GM21619 (cell line): Measurements from ENCODE around the gene CHI3L2.

Source experiments
- ATAC-seq: cut with Tn5 transposase; IDR thresholded peaks from one replicate; pipeline ENCODE4 v1.9.1; 2021; ENCODE audit not compliant: unreplicated experiment

Gene CHI3L2

DNA sequence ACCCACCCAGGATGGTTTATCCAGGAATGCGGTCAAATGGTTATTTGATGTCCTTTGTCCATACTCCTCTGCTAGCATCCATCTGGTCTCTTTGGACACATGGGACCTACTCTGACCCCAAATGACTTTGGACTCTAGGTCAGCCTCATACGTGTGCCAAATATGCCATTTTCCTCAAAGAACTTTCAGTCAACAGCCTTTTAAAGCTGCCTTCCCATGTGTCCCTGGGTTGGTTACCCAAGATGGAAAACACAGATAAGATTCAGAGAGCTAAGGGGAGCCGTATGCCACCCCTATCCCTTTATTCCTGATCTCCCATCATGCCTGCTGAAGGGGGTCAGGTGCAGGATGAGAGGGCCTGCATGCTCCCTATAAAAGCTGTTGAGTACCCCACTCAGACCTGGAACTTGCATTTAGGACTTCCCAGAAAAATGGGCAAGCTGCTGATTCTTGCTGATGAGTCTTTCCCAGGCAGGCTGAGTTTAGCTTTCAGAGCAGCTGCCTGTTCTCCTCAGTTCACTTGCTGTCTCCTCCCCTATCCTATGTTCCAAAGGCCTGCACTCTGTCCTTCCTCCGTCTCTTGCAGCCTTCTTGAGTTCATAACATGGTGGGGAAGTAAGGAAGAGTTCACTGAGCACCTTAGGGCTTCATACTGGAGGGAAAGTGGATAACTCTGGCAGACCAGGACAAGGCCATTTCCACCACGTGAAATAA, 19.8 kb downstream of the CHI3L2 start:
- no peak for ATAC-seq

DNA sequence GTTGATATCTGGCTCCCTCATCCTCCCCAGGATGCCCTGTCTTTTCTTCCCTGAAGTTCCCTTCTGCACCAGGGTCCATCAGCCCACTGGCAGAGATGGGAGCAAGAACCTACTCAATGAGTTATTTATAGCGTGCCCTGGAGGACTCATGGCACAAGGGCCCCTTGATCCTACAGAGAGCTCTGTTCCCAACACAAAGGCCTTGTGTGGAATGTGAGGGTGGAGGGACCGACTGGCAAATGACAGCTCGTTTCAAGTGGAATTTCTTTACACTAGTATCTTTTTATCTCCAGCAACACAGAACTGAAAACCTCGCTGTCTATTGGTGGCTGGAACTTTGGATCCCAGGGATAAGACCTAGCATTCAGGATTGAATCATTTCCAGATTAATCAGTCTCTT, 22.4 kb downstream of the CHI3L2 start:
- ATAC-seq, result no peak

DNA sequence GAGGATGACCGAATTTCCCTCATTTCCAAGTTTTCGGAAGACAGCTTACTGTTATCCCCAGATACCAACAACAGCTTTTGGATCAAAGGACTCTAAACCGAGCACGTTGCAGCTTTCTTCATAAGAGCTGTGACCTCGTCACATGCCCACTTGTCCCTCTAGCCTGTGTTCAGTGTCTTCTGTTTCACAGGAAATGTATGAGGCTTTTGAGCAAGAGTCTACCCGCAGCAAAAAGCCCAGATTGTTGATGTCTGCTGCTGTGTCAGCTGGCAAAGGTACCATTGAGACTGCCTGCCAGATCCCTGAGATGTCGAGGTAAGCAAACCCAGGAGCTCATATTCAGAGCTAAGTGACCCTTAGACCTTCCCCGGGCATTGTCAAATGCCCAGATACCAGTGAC, 24.1 kb downstream of the CHI3L2 start:
- no peak for ATAC-seq

DNA sequence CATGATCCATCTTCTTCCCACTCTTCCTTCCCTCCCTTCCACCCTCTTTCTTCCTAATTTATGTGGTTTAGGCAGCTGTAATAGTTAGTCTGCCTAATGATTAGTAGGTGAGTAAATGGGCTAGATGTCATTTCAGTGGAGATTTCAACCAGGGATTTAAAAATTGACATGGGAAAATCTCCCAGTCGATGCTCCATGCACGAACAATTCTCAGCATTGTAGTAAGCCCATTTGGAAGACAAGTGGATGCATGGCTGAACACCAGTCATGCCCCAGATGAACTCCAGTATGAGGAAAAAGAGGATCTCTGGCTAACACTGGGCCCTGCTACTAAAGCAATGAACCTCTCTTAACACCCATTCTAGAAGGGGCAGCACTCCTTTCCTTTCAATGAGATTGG, 25.3 kb downstream of the CHI3L2 start:
- ATAC-seq, result no peak

DNA sequence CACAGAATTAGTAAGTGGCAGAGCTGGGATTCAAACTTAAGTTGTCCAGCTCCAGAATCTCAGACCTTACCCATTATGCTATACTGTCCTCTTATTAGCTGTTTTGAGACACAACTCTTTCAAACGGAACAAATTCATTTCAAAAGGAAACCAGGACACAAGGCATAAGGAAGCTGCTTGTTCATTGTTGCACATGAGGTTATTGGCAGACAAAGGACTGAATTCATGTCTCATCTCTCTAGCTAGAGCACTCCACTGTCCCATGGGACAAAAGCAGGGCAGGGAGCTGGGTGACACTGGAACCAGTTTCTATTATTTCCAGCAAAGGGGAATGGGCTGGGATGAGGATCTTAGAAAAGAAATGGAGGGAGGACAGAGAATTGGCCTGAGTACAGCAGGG, 26.4 kb downstream of the CHI3L2 start:
- no peak for ATAC-seq

DNA sequence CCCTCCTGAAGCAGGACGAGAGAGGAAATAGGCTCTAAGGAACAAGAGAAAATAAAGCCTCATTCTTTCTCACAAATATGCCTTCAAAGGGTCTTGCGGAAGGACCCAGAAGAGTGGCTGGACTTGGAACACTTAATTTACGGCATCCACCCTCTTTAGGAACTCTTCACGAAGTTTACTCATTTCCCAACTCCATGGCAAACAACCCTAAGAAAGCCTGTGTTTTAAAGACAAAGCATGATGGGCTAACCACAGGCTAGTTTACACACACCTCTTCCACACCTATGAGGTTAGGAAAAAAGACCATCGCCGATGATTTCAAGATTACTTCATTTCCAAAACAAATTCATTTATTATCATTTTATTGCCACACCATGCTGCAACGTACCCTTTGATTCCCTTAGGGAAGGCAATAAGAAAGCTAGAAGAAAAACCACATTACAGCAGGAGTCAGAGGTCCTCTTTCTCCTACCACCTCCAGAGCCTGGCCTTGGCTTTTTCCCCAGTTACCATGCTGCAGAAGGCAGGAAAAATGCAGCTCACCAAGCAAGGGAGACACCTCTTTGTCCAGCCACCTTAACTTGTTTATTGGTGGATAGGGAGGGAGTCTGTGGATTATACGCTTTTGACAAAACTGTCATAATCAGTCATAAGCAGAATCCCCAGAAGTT, 29.6 kb downstream of the CHI3L2 start:
- ATAC-seq, result no peak

DNA sequence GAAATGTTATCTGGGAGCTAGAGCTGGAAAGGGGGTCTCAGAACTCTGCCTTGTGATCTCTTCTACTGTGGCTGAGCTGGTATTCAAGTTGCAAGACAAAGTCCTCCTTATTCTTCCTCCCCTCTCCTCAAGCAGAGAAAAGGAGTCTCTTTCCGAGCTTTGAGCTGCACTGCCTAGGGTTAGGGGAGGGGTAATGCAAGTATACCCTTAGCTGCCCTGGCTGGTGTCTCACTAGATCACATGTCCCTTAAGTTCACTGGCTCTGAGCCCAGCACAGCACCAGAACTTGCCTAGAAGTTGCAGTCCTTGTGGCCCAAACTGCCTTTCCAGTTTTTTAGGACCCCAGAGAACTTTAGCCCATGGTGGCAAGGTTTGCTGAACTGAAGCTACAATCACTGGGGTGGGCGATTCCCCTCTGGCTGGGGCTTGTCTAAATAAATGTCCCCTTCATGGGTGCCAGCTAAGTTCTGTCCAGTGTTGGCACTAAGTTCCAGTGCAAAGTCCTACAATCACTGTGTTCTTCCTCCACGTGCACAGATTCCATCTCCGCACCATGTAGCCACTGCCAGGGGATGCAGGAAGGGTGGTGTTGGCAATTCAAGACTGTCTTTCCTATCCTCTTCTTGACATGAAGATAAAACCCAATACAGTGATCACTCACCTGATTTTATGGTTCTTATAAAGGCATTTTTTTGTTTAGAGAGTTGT, 40.4 kb downstream of the CHI3L2 start:
- no peak for ATAC-seq

DNA sequence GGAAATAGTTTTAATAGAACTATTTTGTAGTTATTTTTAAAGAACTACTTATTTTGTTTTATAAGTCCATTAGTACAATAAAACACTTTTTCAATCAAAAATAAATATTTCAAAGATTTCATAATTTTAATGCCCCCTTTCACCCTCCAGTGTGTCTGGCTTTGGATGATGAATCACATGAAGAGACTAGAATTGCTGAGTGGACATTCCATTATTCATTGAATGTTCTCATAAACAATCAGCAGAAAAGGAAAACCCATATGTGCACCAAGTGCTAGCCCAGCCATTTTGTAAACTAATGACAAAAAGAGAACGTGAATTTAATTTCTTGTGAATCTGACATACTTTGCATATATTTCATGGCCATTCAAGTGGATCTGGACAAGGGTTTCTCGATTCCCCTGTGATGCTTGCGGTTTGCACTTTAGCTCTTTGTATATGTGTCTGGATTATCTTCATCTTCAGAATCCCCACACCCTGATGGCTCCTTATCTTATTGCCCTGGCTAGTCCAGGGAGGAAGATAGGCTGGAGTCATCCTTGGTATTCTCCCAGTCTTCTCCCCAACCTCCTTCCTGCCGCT, 42.4 kb downstream of the CHI3L2 start:
- no peak for ATAC-seq

DNA sequence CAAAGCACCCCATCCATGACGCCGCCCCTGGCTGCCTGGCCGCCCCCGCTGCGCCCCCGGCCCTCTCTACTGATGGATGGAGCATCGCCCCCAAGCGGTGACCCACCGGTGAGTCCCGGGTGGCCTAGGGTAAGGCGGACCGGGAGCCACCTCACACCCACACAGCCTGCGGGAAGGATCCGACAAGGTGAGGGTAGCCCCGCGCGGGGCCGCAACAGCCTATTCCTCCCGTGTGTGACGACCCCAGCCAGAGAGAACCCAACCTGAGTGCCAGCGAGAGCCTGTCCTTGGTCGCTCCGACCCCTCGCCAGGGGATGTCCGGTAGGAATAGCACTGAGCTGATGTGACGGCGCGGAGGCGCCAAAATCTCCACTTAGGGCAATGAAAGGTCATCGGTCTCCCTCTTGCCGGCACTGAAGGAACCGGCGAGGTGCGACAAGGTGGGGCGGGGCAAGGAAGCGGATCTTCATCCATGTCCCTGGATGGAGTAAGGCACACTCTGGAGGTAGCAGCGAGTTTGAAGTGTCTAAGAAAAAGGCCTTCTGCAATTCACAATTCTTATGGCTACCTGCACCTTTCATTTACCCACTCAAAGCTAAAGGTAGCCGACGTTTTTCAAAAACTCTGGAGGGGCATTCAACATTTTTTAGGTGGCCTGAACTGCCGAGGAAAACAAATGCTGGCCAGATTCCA, 43.4 kb downstream of the CHI3L2 start:
- ATAC-seq, result no peak

DNA sequence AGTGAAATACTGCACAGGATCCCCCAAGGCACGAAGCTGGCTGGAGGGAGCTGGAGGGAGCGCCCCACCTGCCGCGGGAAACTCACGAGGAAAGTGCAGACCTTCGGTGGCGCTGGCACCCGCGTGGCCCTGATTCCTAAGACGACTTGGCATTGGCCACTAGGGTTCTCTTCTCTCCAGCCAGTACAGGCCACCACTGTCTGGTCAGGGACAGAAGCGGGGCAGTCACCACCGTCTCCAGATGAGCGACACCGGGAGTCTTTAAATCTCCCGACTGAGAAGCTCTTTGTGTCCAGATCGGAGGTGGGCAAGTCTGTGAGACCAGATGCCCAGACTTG, 43.9 kb downstream of the CHI3L2 start:
- no peak for ATAC-seq

DNA sequence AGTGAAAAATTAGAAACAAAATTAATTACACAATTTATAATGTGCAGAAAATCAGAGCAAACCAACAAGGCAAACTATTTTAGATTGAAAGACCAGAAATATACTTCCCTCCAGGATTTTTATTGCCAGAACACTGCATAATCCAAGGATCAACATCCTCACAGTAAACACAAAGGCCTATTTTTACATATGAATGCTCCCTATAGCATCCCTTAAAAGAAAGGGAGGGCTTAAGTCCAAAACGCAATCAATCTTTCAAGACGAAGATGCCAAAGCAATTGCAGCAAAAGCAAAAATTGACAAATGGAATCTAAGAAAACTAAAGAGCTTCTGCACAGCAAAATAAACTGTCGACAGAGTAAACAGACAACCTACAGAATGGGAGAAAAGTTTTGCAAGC, 44.6 kb downstream of the CHI3L2 start:
- no peak for ATAC-seq

DNA sequence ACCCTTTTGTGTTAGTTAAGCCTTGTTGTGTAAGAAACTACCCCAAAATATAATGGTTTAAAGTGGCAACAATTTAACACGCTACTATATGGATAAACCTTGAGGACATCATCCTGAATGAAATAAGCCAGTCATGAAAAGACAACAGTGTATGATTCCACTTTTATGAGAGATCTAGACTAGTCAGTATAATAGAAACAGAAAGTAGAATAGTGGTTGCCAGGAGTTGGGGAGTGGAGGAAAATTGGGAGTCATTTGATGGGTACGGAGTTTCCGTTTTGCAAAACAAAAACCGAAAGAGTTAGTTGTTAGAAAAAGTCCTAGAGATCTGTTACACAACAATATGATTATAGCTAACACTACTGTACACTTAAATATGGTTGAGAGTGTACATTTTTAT, 47.1 kb downstream of the CHI3L2 start:
- no peak for ATAC-seq

DNA sequence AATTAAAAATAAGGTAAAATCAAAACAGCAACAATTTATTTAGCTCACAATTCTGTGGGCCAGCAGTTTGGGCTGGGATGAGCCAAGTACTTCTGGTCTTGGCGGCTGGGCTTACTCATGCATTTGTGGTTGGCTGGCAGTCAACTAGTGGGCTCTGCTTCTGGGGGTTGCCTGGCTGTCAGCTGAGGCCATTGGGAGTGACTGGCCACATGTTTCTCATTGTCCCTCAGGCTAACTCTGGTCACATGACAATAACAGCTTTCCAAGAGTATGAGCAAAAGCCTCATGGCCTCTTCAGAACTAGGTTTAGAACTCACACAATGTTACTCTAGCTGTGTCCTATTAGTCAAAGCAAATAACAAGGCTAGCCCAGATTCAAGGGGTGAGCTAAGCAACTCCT, 47.6 kb downstream of the CHI3L2 start:
- ATAC-seq, result no peak

DNA sequence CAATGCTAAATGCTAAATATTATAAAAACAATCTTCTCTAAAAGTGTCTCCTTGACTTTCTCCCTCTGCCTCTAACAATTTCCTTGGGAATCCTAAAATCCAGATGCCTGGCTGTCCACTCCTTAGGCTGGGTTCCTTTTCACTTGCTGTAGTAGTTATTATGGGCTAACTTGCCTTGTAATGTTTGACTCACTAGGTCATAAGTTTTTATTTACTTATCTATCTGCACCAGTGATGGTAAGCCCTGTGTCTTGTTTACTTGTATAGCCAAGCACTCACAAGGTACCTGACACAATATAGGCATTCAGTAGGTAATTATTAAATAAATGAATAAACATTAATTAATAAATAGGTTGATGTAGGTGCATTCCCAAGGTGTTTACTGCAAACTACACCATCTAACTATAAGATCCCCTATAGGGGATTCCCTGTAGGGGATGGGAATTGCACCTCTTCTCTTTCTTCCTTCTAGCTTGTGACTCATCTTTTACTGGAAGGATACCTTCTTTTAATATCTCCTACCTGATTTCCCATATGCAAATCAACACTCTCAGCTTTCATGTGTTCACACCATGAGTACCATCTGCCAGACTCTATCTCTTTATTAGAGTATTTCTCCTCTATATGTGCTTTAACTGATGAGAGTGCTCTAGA, 48.4 kb downstream of the CHI3L2 start:
- ATAC-seq, result no peak

DNA sequence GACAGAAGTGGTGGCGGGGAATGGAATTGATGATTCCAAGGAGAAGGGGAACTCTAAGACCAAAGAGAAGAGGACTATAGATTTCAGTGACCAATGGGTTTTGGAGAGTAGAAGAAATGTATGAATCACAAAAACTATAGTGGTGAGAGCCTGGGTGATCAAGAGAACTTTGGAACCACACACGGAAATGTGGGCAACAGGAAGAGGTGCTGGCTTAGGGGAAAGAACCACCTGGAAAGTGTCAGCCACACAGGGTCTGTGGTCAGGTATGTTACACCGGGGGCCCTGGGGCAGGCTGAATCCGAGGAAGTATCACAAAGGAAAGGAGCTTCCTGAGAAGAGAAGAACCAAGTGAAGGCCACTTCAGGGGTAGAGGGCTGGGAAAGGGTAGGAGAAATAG, 51.6 kb downstream of the CHI3L2 start:
- ATAC-seq, result no peak

DNA sequence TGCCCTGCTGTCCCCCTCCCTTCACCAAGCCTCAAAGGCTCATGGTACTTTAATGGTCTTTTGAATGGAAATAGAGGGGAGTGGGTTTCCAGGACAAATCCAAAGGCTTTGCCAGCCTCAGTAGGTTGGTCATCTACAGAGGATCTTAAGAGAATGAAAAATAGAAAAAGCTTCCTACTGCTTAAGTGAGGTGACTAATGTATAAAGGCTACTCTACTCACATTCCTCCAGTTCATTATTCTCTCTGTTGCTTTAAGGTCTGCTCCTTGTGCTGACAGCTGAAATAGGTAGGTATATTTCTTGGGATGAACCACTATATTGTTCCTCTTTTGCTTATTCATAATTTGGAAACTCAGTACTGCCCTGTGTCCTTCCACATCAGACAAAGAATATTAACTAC, 52.8 kb downstream of the CHI3L2 start:
- no peak for ATAC-seq

DNA sequence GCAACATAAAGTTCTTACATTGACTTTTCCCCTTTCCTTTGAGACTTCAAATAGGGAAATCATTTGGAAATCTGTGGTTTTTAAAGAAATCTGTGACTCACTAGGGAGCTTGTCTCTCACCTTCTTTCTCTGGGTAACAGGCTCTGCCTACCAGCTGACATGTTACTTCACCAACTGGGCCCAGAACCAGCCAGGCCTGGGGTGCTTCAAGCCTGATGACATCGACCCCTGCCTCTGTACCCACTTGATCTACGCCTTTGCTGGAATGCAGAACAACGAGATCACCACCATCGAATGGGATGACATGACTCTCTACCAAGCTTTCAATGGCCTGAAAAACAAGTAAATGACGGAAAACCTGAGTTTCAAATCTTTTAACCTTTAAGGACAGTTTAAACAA, 53.9 kb downstream of the CHI3L2 start:
- ATAC-seq, result no peak

DNA sequence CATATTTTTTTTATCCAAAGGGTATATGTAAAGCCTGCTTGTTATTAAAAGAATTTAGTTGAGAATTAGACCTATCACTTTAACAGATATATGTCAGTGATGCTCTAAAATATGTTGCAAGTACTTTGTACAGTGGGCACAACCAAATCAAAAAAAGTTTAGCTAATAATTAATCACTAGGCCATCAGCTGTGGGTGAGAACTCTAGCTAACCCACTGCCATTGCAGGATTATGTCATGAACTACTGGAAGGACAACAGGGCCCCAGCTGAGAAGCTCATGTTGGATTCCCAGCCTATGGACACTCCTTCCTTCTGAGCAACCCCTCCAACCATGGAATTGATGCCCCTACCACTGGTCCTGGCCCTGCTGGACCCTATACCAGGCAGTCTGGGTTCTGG, 56.3 kb downstream of the CHI3L2 start:
- no peak for ATAC-seq

DNA sequence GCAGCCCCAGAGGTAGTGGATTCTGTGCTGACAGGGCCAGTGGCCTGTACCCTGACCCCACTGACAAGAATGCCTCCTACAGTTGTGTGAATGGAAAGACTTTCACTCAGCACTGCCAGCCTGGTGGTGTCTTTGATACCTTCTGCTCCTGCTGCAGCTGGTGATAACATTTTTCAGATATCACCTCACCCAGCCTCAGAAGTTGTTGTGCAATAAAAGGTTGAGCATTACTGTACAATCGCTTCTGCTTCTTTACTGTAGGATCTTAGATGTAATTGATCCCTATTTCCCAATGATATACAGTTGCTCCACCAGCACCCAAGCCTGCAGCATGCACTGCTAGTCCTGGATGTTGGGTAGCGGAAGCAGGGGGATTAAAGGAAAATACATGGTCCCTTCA, 58.4 kb downstream of the CHI3L2 start:
- ATAC-seq, result no peak

DNA sequence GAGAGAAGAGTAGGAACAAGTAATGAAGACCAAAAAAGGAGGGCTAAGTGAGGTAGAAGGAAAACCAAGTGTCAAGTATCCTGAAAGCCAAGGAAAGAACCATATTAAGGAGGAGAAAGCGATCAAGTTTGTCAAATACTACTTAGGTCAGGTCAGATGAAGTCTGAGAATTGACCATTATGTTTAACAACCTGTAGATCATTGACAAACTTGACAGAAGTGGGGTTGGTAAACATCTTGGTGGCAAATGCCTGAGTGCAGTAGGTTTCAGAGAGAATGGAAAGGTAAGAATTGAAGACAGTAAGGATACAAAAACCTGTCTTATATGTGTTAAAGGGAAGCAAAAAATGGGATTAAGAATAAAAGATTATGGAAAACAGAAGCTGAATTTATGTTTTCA, 59.4 kb downstream of the CHI3L2 start:
- no peak for ATAC-seq

DNA sequence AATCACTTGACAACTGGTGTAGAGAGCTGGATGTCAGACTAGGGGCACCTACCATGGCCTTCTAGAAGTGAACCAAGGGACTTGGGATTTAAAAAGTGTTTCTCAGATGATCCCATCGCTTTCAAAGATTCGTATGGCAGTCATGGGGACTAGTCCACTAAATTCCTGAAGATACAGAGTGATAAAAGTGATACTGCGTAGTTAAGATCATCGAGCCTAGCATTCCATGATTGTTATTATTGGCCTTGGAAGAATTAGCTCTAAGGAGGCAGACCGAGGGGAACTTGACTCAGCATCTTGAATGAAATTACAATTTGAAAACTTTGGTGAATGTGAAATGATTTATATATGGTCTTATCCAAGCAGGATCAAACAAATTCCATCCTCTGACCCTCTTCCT, 61.9 kb downstream of the CHI3L2 start:
- ATAC-seq, result no peak
